HCT116 (cell line): ENCODE measurements around the gene ERGIC1. TPM values are rescaled to one million over a fixed set of nuclear protein-coding genes. Genes with fewer than 3 reads are reported as not detected.

ENCODE experiments used
- ATAC-seq: fragments of 200-7000 bp; cut with Tn5 transposase; 2 replicates; pipeline ENCODE4 v1.9.1; 2020; ENCODE audit warnings: mild to moderate bottlenecking, moderate library complexity
- BruUV-seq: library from RNA; stranded (reverse); fragments of 400-500 nt; replicated peaks from 2 replicates; lab custom pipeline; 2021; lab: Mats Ljungman, UMichigan
- CTCF ChIA-PET: fragments of 300-600 bp; sonication (Branson Sonifier 250); formaldehyde crosslinking; loops from one replicate; lab custom pipeline; 2021; ENCODE audit warnings: antibody characterized with exemption; lab: Charles Lee
- POLR2A ChIA-PET: fragments of 300-600, 350-600 bp; sonication (Branson Sonifier 250); formaldehyde crosslinking; loops from one replicate; lab custom pipeline; 2021; ENCODE audit warnings: antibody characterized with exemption; lab: Charles Lee
- RAD21 ChIA-PET, 2 experiments: fragments of 300-600 bp; sonication (Branson Sonifier 250); formaldehyde crosslinking; loops; one replicate each; lab custom pipeline; 2023; ENCODE audit warnings: low total read pairs in 2 of 2; ENCODE audit not compliant: uncharacterized antibody in 2 of 2, unreplicated experiment in 2 of 2, low non-redundant PET in 1 of 2; lab: Charles Lee
- DNase-seq: peaks from one replicate; pipeline ENCODE4 v3.0.0-alpha.2; 2010; ENCODE audit warnings: low read depth, low spot score
- H2AFZ ChIP-seq: fragments of 200-600 bp; shearing (Covaris generic), sonication (generic); 2 replicates; pipeline ENCODE4 v1.6.1; 2017; ENCODE audit warnings: low read depth, mixed run types, mixed read lengths, antibody characterized with exemption, low read length; ENCODE audit not compliant: poor library complexity, severe bottlenecking
- H3K27ac ChIP-seq: 2 replicates; pipeline ENCODE4 v1.5.1; 2012; ENCODE audit warnings: low read depth, low read length
- H3K27me3 ChIP-seq: fragments of 200-600 bp; sonication (generic); 2 replicates; pipeline ENCODE4 v1.6.1; 2016; ENCODE audit warnings: mixed run types, low read length, mixed read lengths; ENCODE audit not compliant: insufficient read depth
- H3K36me3 ChIP-seq, 2 experiments: fragments of 200-500 bp in 1 of 2; fragments of 200-600 bp in 1 of 2; sonication (Bioruptor generic) in 1 of 2; sonication (generic) in 1 of 2; 2 replicates each; pipeline versions ENCODE4 v1.5.1 to v1.6.1; 2014 to 2016; ENCODE audit warnings: low read length in 2 of 2, inconsistent platforms in 1 of 2, mixed read lengths in 1 of 2, mixed run types in 1 of 2; ENCODE audit not compliant: insufficient read depth in 2 of 2, control insufficient read depth in 1 of 2
- H3K4me1 ChIP-seq, 2 experiments: fragments of 200-600 bp in 1 of 2; sonication (generic) in 1 of 2; 2 replicates each; pipeline versions ENCODE4 v1.5.1 to v1.6.1; 2012 to 2017; ENCODE audit warnings: low read length in 2 of 2, inconsistent platforms in 1 of 2, mild to moderate bottlenecking in 1 of 2, mixed read lengths in 1 of 2, mixed run types in 1 of 2, moderate library complexity in 1 of 2; ENCODE audit not compliant: insufficient read depth in 2 of 2, control insufficient read depth in 1 of 2
- H3K4me2 ChIP-seq: fragments of 200-600 bp; sonication (generic); 2 replicates; pipeline ENCODE4 v1.6.1; 2017; ENCODE audit warnings: mixed run types, low read length, mixed read lengths
- H3K4me3 ChIP-seq, 2 experiments: fragments of 200-600 bp in 1 of 2; sonication (generic) in 1 of 2; replicated peaks in 1 of 2; 2 replicates each; pipeline ENCODE4 v1.5.1; 2011 to 2016; ENCODE audit warnings: low read length in 2 of 2, control low read depth in 1 of 2, low read depth in 1 of 2, mild to moderate bottlenecking in 1 of 2, mixed read lengths in 1 of 2, mixed run types in 1 of 2
- H3K79me2 ChIP-seq: fragments of 200-600 bp; sonication (generic); 2 replicates; pipeline ENCODE4 v1.6.1; 2017; ENCODE audit warnings: mild to moderate bottlenecking, mixed run types, low read length, moderate library complexity, mixed read lengths; ENCODE audit not compliant: insufficient read depth
- H3K9ac ChIP-seq: fragments of 200-600 bp; sonication (generic); 2 replicates; pipeline ENCODE4 v1.6.1; 2016; ENCODE audit warnings: low read length, mixed read lengths
- H3K9me2 ChIP-seq: fragments of 200-600 bp; sonication (generic), shearing (Covaris generic); 2 replicates; pipeline ENCODE4 v1.6.1; 2017; ENCODE audit warnings: mixed run types, mild to moderate bottlenecking, moderate library complexity; ENCODE audit not compliant: insufficient read depth
- H3K9me3 ChIP-seq, 2 experiments: fragments of 200-500 bp in 1 of 2; fragments of 200-600 bp in 1 of 2; sonication (Bioruptor generic) in 1 of 2; sonication (generic) in 1 of 2; 2 replicates each; pipeline ENCODE4 v1.6.1; 2014 to 2017; ENCODE audit warnings: low read length in 2 of 2, mixed read lengths in 2 of 2, inconsistent platforms in 1 of 2, low read depth in 1 of 2, mild to moderate bottlenecking in 1 of 2, mixed run types in 1 of 2, moderate library complexity in 1 of 2; ENCODE audit not compliant: control insufficient read depth in 1 of 2, insufficient read depth in 1 of 2
- H4K20me1 ChIP-seq: fragments of 200-600 bp; sonication (generic), shearing (Covaris generic); 2 replicates; pipeline ENCODE4 v1.6.1; 2017; ENCODE audit warnings: mixed run types, mild to moderate bottlenecking, moderate library complexity; ENCODE audit not compliant: insufficient read depth
- CEBPB ChIP-seq: IDR thresholded peaks from 2 replicates; pipeline ENCODE4 v1.6.1; 2012; ENCODE audit warnings: low read depth
- CTCF ChIP-seq, 3 experiments: fragments of 200-600 bp in 1 of 3; sonication (generic) in 1 of 3; IDR thresholded peaks in 2 of 3; conservative IDR thresholded peaks in 1 of 3; 2 replicates each; pipeline ENCODE4 v1.5.1; 2012 to 2017; ENCODE audit warnings: low read depth in 2 of 3, low read length in 2 of 3, antibody characterized with exemption in 1 of 3, borderline replicate concordance in 1 of 3, control low read depth in 1 of 3, mild to moderate bottlenecking in 1 of 3, mixed read lengths in 1 of 3, mixed run types in 1 of 3, moderate library complexity in 1 of 3; ENCODE audit not compliant: insufficient read depth in 1 of 3
- EGR1 ChIP-seq: IDR thresholded peaks from 2 replicates; pipeline ENCODE4 v1.6.1; 2012; ENCODE audit warnings: low read depth
- ELF1 ChIP-seq: IDR thresholded peaks from 2 replicates; pipeline ENCODE4 v1.6.1; 2012; ENCODE audit warnings: low read depth, borderline replicate concordance
- EZH2 ChIP-seq: fragments of 200-600 bp; sonication (generic); IDR thresholded peaks from 2 replicates; pipeline ENCODE4 v1.6.1; 2017; ENCODE audit warnings: antibody characterized with exemption, mixed run types
- YY1 ChIP-seq: IDR thresholded peaks from 2 replicates; pipeline ENCODE4 v1.6.1; 2011; ENCODE audit warnings: low read length, low read depth, moderate library complexity, mild to moderate bottlenecking; ENCODE audit not compliant: insufficient replicate concordance; ENCODE audit errors: extremely low read depth
- ZBTB33 ChIP-seq: IDR thresholded peaks from 2 replicates; pipeline ENCODE4 v1.6.1; 2011; ENCODE audit warnings: mild to moderate bottlenecking, low read length, moderate library complexity; ENCODE audit not compliant: insufficient replicate concordance; ENCODE audit errors: extremely low read depth
- ZNF274 ChIP-seq: fragments of 200-500 bp; sonication (Bioruptor generic); IDR thresholded peaks from 2 replicates; pipeline ENCODE4 v1.6.1; 2014; ENCODE audit warnings: mild to moderate bottlenecking, low read depth, low read length, inconsistent platforms
- intact Hi-C: fragments of 100-400 bp; cut with micrococcal nuclease; formaldehyde crosslinking; loops from 2 replicates; pipeline ENCODE4 v1.10.0; 2022
- total RNA-seq: library from RNA; stranded (reverse); gene quantifications from one replicate; pipeline ENCODE4 v1.2.1, GENCODE V29; 2021; ENCODE audit not compliant: unreplicated experiment
- TF ChIP-seq, protein P1 (sequence below): IDR thresholded peaks from 2 replicates; pipeline ENCODE4 v1.6.1; 2012
- TF ChIP-seq, protein P2 (sequence below): IDR thresholded peaks from 2 replicates; pipeline ENCODE4 v1.6.1; 2012

Gene ERGIC1
- total RNA-seq, 1 experiment from 2014 or later, result 73.3 TPM

GRCh38 chr5:172817664-172818063 lies 16.4 kb upstream of the ERGIC1 start (continued):
- TF ChIP-seq CTCF (IDR thresholded peaks at IDR 0.05 in 2 of 3, conservative IDR thresholded peaks at IDR 0.05 in 1 of 3; ENCODE audit: borderline replicate concordance in 1 of 3, insufficient read depth in 1 of 3, low read depth in 2 of 3, low read length in 2 of 3) (no peak), EZH2 (no peak), ZNF274 (no peak), ELF1 (no peak)

GRCh38 chr5:172818081-172818480 lies 16.0 kb upstream of the ERGIC1 start:
- DNase-seq, result no peak

More at GRCh38 chr5:172818081-172818480, 16.0 kb upstream of the ERGIC1 start:
- ChIA-PET CTCF (interaction anchor here (0.6 kb wide), 1 partner anchor 319 kb away, joined by 3 read pairs; no protein-coding TSS in a partner anchor), POLR2A (no interaction called here), RAD21 (no interaction called here)
- Histone ChIP-seq H3K27ac (no peak overlapping the region), H3K27me3 (no peaks in the 10 kb centered on the region), H3K79me2 (no peaks in the 10 kb centered on the region), H3K36me3 (no peaks in the 10 kb centered on the region), H3K4me2 (no peak overlapping the region), H3K4me1 (peaks cover 7 to 26% of the 10 kb centered on the region in 2 experiments; a peak in 3 of 4 replicates), H3K9me2 (no peaks in the 10 kb centered on the region), H2AFZ (no peak overlapping the region), H4K20me1 (no peaks in the 10 kb centered on the region), H3K4me3 (no peak overlapping the region), H3K9ac (no peak overlapping the region), H3K9me3 (no peaks in the 10 kb centered on the region)
- intact Hi-C loops, result no loop called here
- BruUV-seq, result no TSS peak
- TF ChIP-seq, protein P1, sequence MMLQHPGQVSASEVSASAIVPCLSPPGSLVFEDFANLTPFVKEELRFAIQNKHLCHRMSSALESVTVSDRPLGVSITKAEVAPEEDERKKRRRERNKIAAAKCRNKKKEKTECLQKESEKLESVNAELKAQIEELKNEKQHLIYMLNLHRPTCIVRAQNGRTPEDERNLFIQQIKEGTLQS, result no peak
- TF ChIP-seq, protein P2, sequence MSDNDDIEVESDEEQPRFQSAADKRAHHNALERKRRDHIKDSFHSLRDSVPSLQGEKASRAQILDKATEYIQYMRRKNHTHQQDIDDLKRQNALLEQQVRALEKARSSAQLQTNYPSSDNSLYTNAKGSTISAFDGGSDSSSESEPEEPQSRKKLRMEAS, result no peak
- no peak for TF ChIP-seq ZBTB33
- TF ChIP-seq CTCF (IDR thresholded peaks at IDR 0.05 in 2 of 3, conservative IDR thresholded peaks at IDR 0.05 in 1 of 3; ENCODE audit: borderline replicate concordance in 1 of 3, insufficient read depth in 1 of 3, low read depth in 2 of 3, low read length in 2 of 3), result no peak
- TF ChIP-seq EGR1, result no peak
- TF ChIP-seq YY1, result no peak
- no peak for TF ChIP-seq CEBPB
- no peak for TF ChIP-seq EZH2
- ATAC-seq, result no peak
